ENCODE data around the gene RSF1.

RSF1 gene

GRCh38 chr11:77748266-77748665, 72.3 kb downstream of the RSF1 start:
- no peak for DNase-seq (ENCODE audit: low spot score)

- no peak for DNase-seq (ENCODE audit: low spot score)
These were observed 73.0 kb downstream of the RSF1 start for GRCh38 chr11:77747381-77747969.

GRCh38 chr11:77736473-77736872, 84.0 kb downstream of the RSF1 start:
- no peak for DNase-seq (ENCODE audit: low spot score)

GRCh38 chr11:77734890-77735289, 85.6 kb downstream of the RSF1 start:
- no peak for DNase-seq (ENCODE audit: low spot score)

GRCh38 chr11:77732143-77732542, 88.4 kb downstream of the RSF1 start:
- DNase-seq (ENCODE audit: low spot score) = no peak

- no peak for DNase-seq (ENCODE audit: low spot score)
These were observed 89.7 kb downstream of the RSF1 start for GRCh38 chr11:77730789-77731188.

- no peak for DNase-seq (ENCODE audit: low spot score)
These were observed 91.5 kb downstream of the RSF1 start for GRCh38 chr11:77729063-77729462.

- no peak for DNase-seq (ENCODE audit: low spot score)
These were observed 92.2 kb downstream of the RSF1 start for GRCh38 chr11:77728203-77728786.

- no peak for DNase-seq (ENCODE audit: low spot score)
These were observed 94.0 kb downstream of the RSF1 start for GRCh38 chr11:77726524-77726923.

- no peak for DNase-seq (ENCODE audit: low spot score)
These were observed 95.1 kb downstream of the RSF1 start for GRCh38 chr11:77725433-77725832.

- no peak for DNase-seq (ENCODE audit: low spot score)
These were observed 95.9 kb downstream of the RSF1 start for GRCh38 chr11:77724636-77725035.

- no peak for DNase-seq (ENCODE audit: low spot score)
These were observed 97.5 kb downstream of the RSF1 start for GRCh38 chr11:77723024-77723423.

GRCh38 chr11:77710358-77710757, 110.2 kb downstream of the RSF1 start:
- DNase-seq (ENCODE audit: low spot score) = no peak

GRCh38 chr11:77705876-77706579, 114.5 kb downstream of the RSF1 start:
- DNase-seq (ENCODE audit: low spot score) = no peak

- no peak for DNase-seq (ENCODE audit: low spot score)
These were observed 115.2 kb downstream of the RSF1 start for GRCh38 chr11:77705195-77705875.

GRCh38 chr11:77704029-77704428, 116.5 kb downstream of the RSF1 start:
- DNase-seq (ENCODE audit: low spot score) = no peak

GRCh38 chr11:77699425-77699824, 121.1 kb downstream of the RSF1 start:
- DNase-seq (ENCODE audit: low spot score) = no peak

GRCh38 chr11:77698896-77699295, 121.6 kb downstream of the RSF1 start:
- no peak for DNase-seq (ENCODE audit: low spot score)

GRCh38 chr11:77697865-77698264, 122.7 kb downstream of the RSF1 start:
- DNase-seq (ENCODE audit: low spot score) = no peak

GRCh38 chr11:77695417-77695816, 125.1 kb downstream of the RSF1 start:
- no peak for DNase-seq (ENCODE audit: low spot score)

- no peak for DNase-seq (ENCODE audit: low spot score)
These were observed 129.9 kb downstream of the RSF1 start for GRCh38 chr11:77690649-77691048.

- DNase-seq (ENCODE audit: low spot score) = no peak
These were observed 133.4 kb downstream of the RSF1 start for GRCh38 chr11:77687088-77687487.

GRCh38 chr11:77677138-77677537, 143.4 kb downstream of the RSF1 start:
- no peak for DNase-seq (ENCODE audit: low spot score)
